ENCODE measurements around the gene CHAF1B.

- no peak for TF ChIP-seq USF2 (IDR thresholded peaks at IDR 0.05; ENCODE audit: borderline replicate concordance, low read depth, low read length)
- TF ChIP-seq POLR2A (IDR thresholded peaks at IDR 0.05; ENCODE audit: low read depth, low read length), result no peak
- TF ChIP-seq, protein P1, sequence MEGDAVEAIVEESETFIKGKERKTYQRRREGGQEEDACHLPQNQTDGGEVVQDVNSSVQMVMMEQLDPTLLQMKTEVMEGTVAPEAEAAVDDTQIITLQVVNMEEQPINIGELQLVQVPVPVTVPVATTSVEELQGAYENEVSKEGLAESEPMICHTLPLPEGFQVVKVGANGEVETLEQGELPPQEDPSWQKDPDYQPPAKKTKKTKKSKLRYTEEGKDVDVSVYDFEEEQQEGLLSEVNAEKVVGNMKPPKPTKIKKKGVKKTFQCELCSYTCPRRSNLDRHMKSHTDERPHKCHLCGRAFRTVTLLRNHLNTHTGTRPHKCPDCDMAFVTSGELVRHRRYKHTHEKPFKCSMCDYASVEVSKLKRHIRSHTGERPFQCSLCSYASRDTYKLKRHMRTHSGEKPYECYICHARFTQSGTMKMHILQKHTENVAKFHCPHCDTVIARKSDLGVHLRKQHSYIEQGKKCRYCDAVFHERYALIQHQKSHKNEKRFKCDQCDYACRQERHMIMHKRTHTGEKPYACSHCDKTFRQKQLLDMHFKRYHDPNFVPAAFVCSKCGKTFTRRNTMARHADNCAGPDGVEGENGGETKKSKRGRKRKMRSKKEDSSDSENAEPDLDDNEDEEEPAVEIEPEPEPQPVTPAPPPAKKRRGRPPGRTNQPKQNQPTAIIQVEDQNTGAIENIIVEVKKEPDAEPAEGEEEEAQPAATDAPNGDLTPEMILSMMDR (IDR thresholded peaks at IDR 0.05 in 2 of 3, conservative IDR thresholded peaks at IDR 0.05 in 1 of 3; ENCODE audit: control insufficient read depth in 2 of 3, extremely low read depth in 1 of 3, insufficient read depth in 1 of 3, low read depth in 3 of 3, low read length in 3 of 3), result no peak
- no peak for TF ChIP-seq RCOR1 (conservative IDR thresholded peaks at IDR 0.05; ENCODE audit: low read depth, low read length)
Observed at GRCh38 chr21:36344931-36345330, 40.3 kb upstream of the CHAF1B start.

Data from GM12878 (cell line).